Colonic mucosa (tissue), 4 donors: ENCODE data around the gene CFAP54. TPM values are rescaled to one million over a fixed set of nuclear protein-coding genes. Genes with fewer than 3 reads are reported as not detected.
"Not testable (repeated sequence)": the region's sequence is repeated elsewhere in the genome, so short reads cannot be mapped to it uniquely, and the experiment has no call there.

ENCODE experiments used
- DNase-seq: peaks from one replicate; pipeline ENCODE4 v3.0.0-alpha.2; 2020
- H3K27ac ChIP-seq: fragments of 200-600 bp; one replicate; pipeline ENCODE4 v1.8.0; 2021
- H3K27me3 ChIP-seq: fragments of 200-600 bp; one replicate; pipeline ENCODE4 v1.8.0; 2021
- H3K36me3 ChIP-seq: fragments of 200-600 bp; one replicate; pipeline ENCODE4 v1.8.0; 2021
- H3K4me1 ChIP-seq: fragments of 200-600 bp; one replicate; pipeline ENCODE4 v1.8.0; 2021; ENCODE audit warnings: mild to moderate bottlenecking
- H3K4me3 ChIP-seq: fragments of 200-600 bp; one replicate; pipeline ENCODE4 v1.8.0; 2021
- H3K9ac ChIP-seq, 2 donors: one replicate each; pipeline ENCODE4 v1.7.0; 2013; ENCODE audit warnings: control low read depth in 2 of 2, low read depth in 2 of 2, low read length in 2 of 2
- H3K9me3 ChIP-seq: fragments of 200-600 bp; one replicate; pipeline ENCODE4 v1.8.0; 2021
- CTCF ChIP-seq: fragments of 200-600 bp; IDR thresholded peaks from one replicate; pipeline ENCODE4 v1.8.0; 2022; ENCODE audit warnings: antibody characterized with exemption, mild to moderate bottlenecking
- intact Hi-C: fragments of 100-400 bp; cut with DNase I; formaldehyde crosslinking; loops from one replicate; pipeline ENCODE4 v1.14.1; 2022
- total RNA-seq, 2 donors: library from RNA; stranded (reverse); fragmentation: NEBNext Ultra II Directional in 1 of 2; extraction: Animal tissue kit (Norgen Biotek cat#: 25700) in 1 of 2; gene quantifications; one replicate each; pipeline ENCODE4 v1.2.1, GENCODE V29; 2021
- donor health status: healthy.
- donor health status: DM: no; HTN: no; CAD: no.
- donor health status: DM: no; HTN: no; CAD: no.

The CFAP54 gene
- total RNA-seq, 2 donors from 2014 or later, result 0.32 TPM

GRCh38 chr12:96482086-96482485 is 7.3 kb upstream of the CFAP54 start:
- TF ChIP-seq CTCF, result no peak
- Histone ChIP-seq H3K27me3 (no peaks in the 10 kb centered on the region), H3K36me3 (no peaks in the 10 kb centered on the region), H3K9me3 (no peaks in the 10 kb centered on the region), H3K9ac (no peak overlapping the region), H3K27ac (no peak overlapping the region), H3K4me1 (no peaks in the 10 kb centered on the region), H3K4me3 (no peak overlapping the region)
- no peak for DNase-seq
- intact Hi-C loops, result no loop called here

- intact Hi-C loops, result no loop called here
- Histone ChIP-seq H3K36me3 (no peaks in the 10 kb centered on the region), H3K27ac (no peak overlapping the region), H3K9ac (no peak overlapping the region), H3K9me3 (no peaks in the 10 kb centered on the region), H3K4me3 (no peak overlapping the region), H3K27me3 (no peaks in the 10 kb centered on the region), H3K4me1 (no peaks in the 10 kb centered on the region)
- no peak for DNase-seq
- no peak for TF ChIP-seq CTCF
Observed at GRCh38 chr12:96483116-96483515, 6.3 kb upstream of the CFAP54 start.

GRCh38 chr12:96486751-96487613 is 2.4 kb upstream of the CFAP54 start:
- Histone ChIP-seq H3K36me3 (no peaks in the 10 kb centered on the region), H3K4me1 (no peaks in the 10 kb centered on the region), H3K27ac (no peak overlapping the region), H3K9ac (no peak overlapping the region), H3K27me3 (no peaks in the 10 kb centered on the region), H3K4me3 (no peak overlapping the region), H3K9me3 (no peaks in the 10 kb centered on the region)
- intact Hi-C loops, result no loop called here
- DNase-seq, result no peak
- TF ChIP-seq CTCF, result no peak

- Histone ChIP-seq H3K9ac (no peak overlapping the region), H3K4me1 (no peaks in the 10 kb centered on the region), H3K36me3 (no peaks in the 10 kb centered on the region), H3K27me3 (no peaks in the 10 kb centered on the region), H3K27ac (no peak overlapping the region), H3K9me3 (no peaks in the 10 kb centered on the region), H3K4me3 (no peak overlapping the region)
- DNase-seq, result no peak
- TF ChIP-seq CTCF, result no peak
- intact Hi-C loops, result no loop called here
Observed at GRCh38 chr12:96487634-96488033, 1.7 kb upstream of the CFAP54 start.

- no peak overlapping the region for H3K9ac ChIP-seq
- no peak for TF ChIP-seq CTCF
- no peak for DNase-seq
- intact Hi-C loops, result no loop called here
- no peaks in the 10 kb centered on the region for H3K9me3 ChIP-seq
- H3K4me3 ChIP-seq, result no peak overlapping the region
- no peaks in the 10 kb centered on the region for H3K36me3 ChIP-seq
- no peak overlapping the region for H3K27ac ChIP-seq
- no peaks in the 10 kb centered on the region for H3K4me1 ChIP-seq
- no peaks in the 10 kb centered on the region for H3K27me3 ChIP-seq
Observed at GRCh38 chr12:96493106-96493505, 3.7 kb downstream of the CFAP54 start.

GRCh38 chr12:96494154-96494553 is 4.8 kb downstream of the CFAP54 start:
- not testable (repeated sequence) for H3K27ac ChIP-seq, DNase-seq

More at GRCh38 chr12:96494154-96494553, 4.8 kb downstream of the CFAP54 start:
- H3K4me1 ChIP-seq, H3K9me3 ChIP-seq, intact Hi-C loops, H3K36me3 ChIP-seq, H3K9ac ChIP-seq, H3K4me3 ChIP-seq, H3K27me3 ChIP-seq: not testable (repeated sequence)
